ENCODE measurements around the gene SH2D6. TPM values are rescaled to one million over a fixed set of nuclear protein-coding genes. Genes with fewer than 3 reads are reported as not detected.

Gene SH2D6
- polyA plus RNA-seq, 1 donor from 2014 or later: not detected

GRCh38 chr2:85396531-85397470 is 21.7 kb upstream of the SH2D6 start:
- no peak overlapping the region for H2AFZ ChIP-seq (ENCODE audit: low read depth, low read length)
- no peak overlapping the region for H3K9ac ChIP-seq (ENCODE audit: low read length)
- H3K27ac ChIP-seq (ENCODE audit: low read length): no peak overlapping the region
- TF ChIP-seq CTCF (IDR thresholded peaks at IDR 0.05; ENCODE audit: poor library complexity, severe bottlenecking): no peak
- TF ChIP-seq EP300 (conservative IDR thresholded peaks at IDR 0.05; ENCODE audit: poor library complexity, severe bottlenecking): no peak
- TF ChIP-seq POLR2AphosphoS5 (IDR thresholded peaks at IDR 0.05): no peak
- no peak for TF ChIP-seq REST (IDR thresholded peaks at IDR 0.05; ENCODE audit: borderline replicate concordance)
- no peak for TF ChIP-seq RAD21 (conservative IDR thresholded peaks at IDR 0.05)
- no peak for TF ChIP-seq MXI1 (conservative IDR thresholded peaks at IDR 0.05; ENCODE audit: poor library complexity, severe bottlenecking)
- TF ChIP-seq TAF1 (IDR thresholded peaks at IDR 0.05; ENCODE audit: low read depth): no peak
- no peak for TF ChIP-seq EZH2 (IDR thresholded peaks at IDR 0.05; ENCODE audit: borderline replicate concordance, insufficient read depth, low read length, poor library complexity, severe bottlenecking)
- TF ChIP-seq SMC3 (conservative IDR thresholded peaks at IDR 0.05; ENCODE audit: poor library complexity): no peak
- no peaks in the 10 kb centered on the region for H3F3A ChIP-seq (ENCODE audit: insufficient read depth, low read length, poor library complexity, severe bottlenecking)
- H3K36me3 ChIP-seq (ENCODE audit: insufficient read depth, low read length): no peaks in the 10 kb centered on the region
- no peaks in the 10 kb centered on the region for H3K9me2 ChIP-seq (ENCODE audit: insufficient read depth, low read length)
- H3K9me3 ChIP-seq (ENCODE audit: low read length): no peaks in the 10 kb centered on the region
- H3K4me3 ChIP-seq (ENCODE audit: low read length): no peak overlapping the region
- H3K4me2 ChIP-seq (ENCODE audit: low read length): no peak overlapping the region
- no peaks in the 10 kb centered on the region for H4K20me1 ChIP-seq (ENCODE audit: insufficient read depth)
- H3K79me2 ChIP-seq (replicated peaks; ENCODE audit: insufficient read depth, low read length): no peaks in the 10 kb centered on the region
- no peaks in the 10 kb centered on the region for H3K27me3 ChIP-seq (ENCODE audit: insufficient read depth, low read depth, low read length)

GRCh38 chr2:85397925-85398331 is 20.6 kb upstream of the SH2D6 start:
- Histone ChIP-seq H3K27ac (ENCODE audit: low read length) (no peak overlapping the region), H3K9ac (ENCODE audit: low read length) (no peak overlapping the region), H3K36me3 (ENCODE audit: insufficient read depth, low read length) (no peaks in the 10 kb centered on the region), H3K4me3 (ENCODE audit: low read length) (no peak overlapping the region), H3K79me2 (replicated peaks; ENCODE audit: insufficient read depth, low read length) (no peaks in the 10 kb centered on the region), H3F3A (ENCODE audit: insufficient read depth, low read length, poor library complexity, severe bottlenecking) (no peaks in the 10 kb centered on the region), H3K9me3 (ENCODE audit: low read length) (no peaks in the 10 kb centered on the region), H3K27me3 (ENCODE audit: insufficient read depth, low read depth, low read length) (no peaks in the 10 kb centered on the region), H2AFZ (ENCODE audit: low read depth, low read length) (no peak overlapping the region), H3K4me2 (ENCODE audit: low read length) (no peak overlapping the region), H4K20me1 (ENCODE audit: insufficient read depth) (no peaks in the 10 kb centered on the region), H3K9me2 (ENCODE audit: insufficient read depth, low read length) (no peaks in the 10 kb centered on the region)
- TF ChIP-seq CTCF (IDR thresholded peaks at IDR 0.05; ENCODE audit: poor library complexity, severe bottlenecking): no peak
- no peak for TF ChIP-seq TAF1 (IDR thresholded peaks at IDR 0.05; ENCODE audit: low read depth)
- no peak for TF ChIP-seq RAD21 (conservative IDR thresholded peaks at IDR 0.05)
- no peak for TF ChIP-seq POLR2AphosphoS5 (IDR thresholded peaks at IDR 0.05)
- no peak for TF ChIP-seq EZH2 (IDR thresholded peaks at IDR 0.05; ENCODE audit: borderline replicate concordance, insufficient read depth, low read length, poor library complexity, severe bottlenecking)
- no peak for TF ChIP-seq MXI1 (conservative IDR thresholded peaks at IDR 0.05; ENCODE audit: poor library complexity, severe bottlenecking)
- no peak for TF ChIP-seq EP300 (conservative IDR thresholded peaks at IDR 0.05; ENCODE audit: poor library complexity, severe bottlenecking)
- no peak for TF ChIP-seq SMC3 (conservative IDR thresholded peaks at IDR 0.05; ENCODE audit: poor library complexity)
